ENCODE results near the gene IQSEC1. TPM values are rescaled to one million over a fixed set of nuclear protein-coding genes. Genes with fewer than 3 reads are reported as not detected.

IQSEC1 gene
- total and polyA plus RNA-seq, 2 experiments from 2014 or later: 21.2 to 24.7 TPM

DNA sequence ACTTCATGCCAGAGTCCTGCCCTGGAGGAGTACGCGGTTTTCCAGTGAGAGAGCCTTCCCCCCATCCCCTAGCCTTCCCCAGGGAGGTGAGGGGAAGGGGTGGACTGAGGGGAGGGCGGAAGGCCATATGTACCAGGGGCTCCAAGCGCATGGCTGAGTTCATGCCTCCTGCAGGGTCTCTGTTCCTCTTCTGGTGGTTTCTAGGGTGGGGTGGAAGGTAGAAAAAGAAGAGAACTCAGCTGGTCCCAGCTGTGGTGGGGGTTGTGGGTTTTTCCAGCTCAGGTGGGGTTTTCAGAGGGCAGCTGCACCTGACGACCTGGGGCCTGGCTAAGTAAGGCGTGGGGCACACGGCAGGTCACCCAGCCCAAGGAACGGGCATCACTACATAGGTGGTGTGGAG, 10.7 kb upstream of the IQSEC1 start:
- no peaks in the 10 kb centered on the region for H3K27me3 ChIP-seq
- H3K4me2 ChIP-seq: no peak overlapping the region
- DNase-seq (ENCODE audit: low spot score): no peak
- no peaks in the 10 kb centered on the region for H4K20me1 ChIP-seq (ENCODE audit: insufficient read depth, poor library complexity, severe bottlenecking)
- H3K9me3 ChIP-seq (ENCODE audit: low read depth): no peaks in the 10 kb centered on the region
- no peak overlapping the region for H2AFZ ChIP-seq
- no peaks in the 10 kb centered on the region for H3K79me2 ChIP-seq
- H3K4me1 ChIP-seq (ENCODE audit: insufficient read depth): no peaks in the 10 kb centered on the region
- H3K9me2 ChIP-seq (replicated peaks; ENCODE audit: insufficient read depth): no peaks in the 10 kb centered on the region
- 91% methylated on average over 8 of the region's 8 CpGs for whole genome bisulfite sequencing (ENCODE audit: low lambda C conversion rate, missing lambda C conversion rate)
- TF ChIP-seq CTCF (IDR thresholded peaks at IDR 0.05; ENCODE audit: poor library complexity) (no peak), EZH2phosphoT487 (IDR thresholded peaks at IDR 0.05; ENCODE audit: low read depth, severe bottlenecking, unreplicated experiment) (no peak), EZH2 (IDR thresholded peaks at IDR 0.05; ENCODE audit: borderline replicate concordance) (no peak)
- no peak overlapping the region for H3K27ac ChIP-seq
- no peak overlapping the region for H3K4me3 ChIP-seq
- no peaks in the 10 kb centered on the region for H3K36me3 ChIP-seq (replicated peaks; ENCODE audit: insufficient read depth, low read depth)

DNA sequence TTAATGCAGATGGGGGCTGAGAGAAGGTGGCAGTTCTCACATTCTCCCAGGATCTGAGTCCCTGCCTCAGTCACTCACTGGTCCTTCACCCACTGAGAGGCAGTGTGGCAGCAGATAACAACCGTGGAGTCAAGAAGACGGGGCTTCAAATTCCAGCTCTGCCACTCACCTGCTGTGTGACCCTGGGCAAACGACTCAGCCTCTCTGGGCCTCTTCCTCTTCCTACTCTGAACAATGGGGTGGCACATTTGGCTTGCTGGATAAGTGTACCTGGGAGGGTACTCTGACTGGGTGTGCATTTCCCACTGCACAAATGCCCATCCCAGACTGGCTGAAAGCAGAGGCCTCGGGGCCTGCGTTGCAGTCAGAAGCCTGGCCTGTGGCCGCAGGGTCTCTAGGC, 10.0 kb upstream of the IQSEC1 start:
- no peaks in the 10 kb centered on the region for H3K79me2 ChIP-seq
- no peak overlapping the region for H3K4me3 ChIP-seq
- no peak overlapping the region for H3K27ac ChIP-seq
- no peaks in the 10 kb centered on the region for H3K36me3 ChIP-seq (replicated peaks; ENCODE audit: insufficient read depth, low read depth)
- no peaks in the 10 kb centered on the region for H3K4me1 ChIP-seq (ENCODE audit: insufficient read depth)
- H3K4me2 ChIP-seq: no peak overlapping the region
- no peaks in the 10 kb centered on the region for H3K9me3 ChIP-seq (ENCODE audit: low read depth)
- TF ChIP-seq EZH2 (IDR thresholded peaks at IDR 0.05; ENCODE audit: borderline replicate concordance): no peak
- H4K20me1 ChIP-seq (ENCODE audit: insufficient read depth, poor library complexity, severe bottlenecking): no peaks in the 10 kb centered on the region
- no peak for DNase-seq (ENCODE audit: low spot score)
- no peaks in the 10 kb centered on the region for H3K9me2 ChIP-seq (replicated peaks; ENCODE audit: insufficient read depth)
- H2AFZ ChIP-seq: no peak overlapping the region
- 89% methylated on average over 6 of the region's 6 CpGs for WGBS (ENCODE audit: low lambda C conversion rate, missing lambda C conversion rate)
- H3K27me3 ChIP-seq: no peaks in the 10 kb centered on the region

DNA sequence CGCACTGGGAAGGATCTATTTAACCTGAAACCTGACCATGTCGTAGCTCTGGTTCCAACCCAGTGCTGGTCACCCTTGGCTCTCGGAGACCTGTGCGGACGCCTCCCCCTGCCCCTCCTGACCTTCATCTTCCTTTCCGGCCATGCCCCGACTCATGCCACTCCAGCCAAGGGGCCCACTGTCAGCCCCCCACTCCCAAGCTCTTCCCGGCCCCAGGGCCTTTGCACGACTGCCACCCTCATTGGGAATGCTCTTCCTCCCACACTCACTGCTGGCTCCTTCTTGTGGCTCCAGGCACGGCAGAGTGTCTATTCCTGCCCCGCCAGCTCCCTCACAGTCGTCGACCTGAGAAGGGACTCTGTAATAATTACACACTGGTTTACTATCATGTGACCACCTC, 9.4 kb upstream of the IQSEC1 start:
- no peaks in the 10 kb centered on the region for H3K9me2 ChIP-seq (replicated peaks; ENCODE audit: insufficient read depth)
- no peaks in the 10 kb centered on the region for H3K79me2 ChIP-seq
- H2AFZ ChIP-seq: no peak overlapping the region
- H3K9me3 ChIP-seq (ENCODE audit: low read depth): no peaks in the 10 kb centered on the region
- no peak overlapping the region for H3K27ac ChIP-seq
- no peak overlapping the region for H3K4me3 ChIP-seq
- H3K27me3 ChIP-seq: no peaks in the 10 kb centered on the region
- TF ChIP-seq EZH2 (IDR thresholded peaks at IDR 0.05; ENCODE audit: borderline replicate concordance) (no peak), EZH2phosphoT487 (IDR thresholded peaks at IDR 0.05; ENCODE audit: low read depth, severe bottlenecking, unreplicated experiment) (no peak), CTCF (IDR thresholded peaks at IDR 0.05; ENCODE audit: poor library complexity) (no peak)
- WGBS (ENCODE audit: low lambda C conversion rate, missing lambda C conversion rate): 84% methylated on average over 13 of the region's 13 CpGs
- no peaks in the 10 kb centered on the region for H3K36me3 ChIP-seq (replicated peaks; ENCODE audit: insufficient read depth, low read depth)
- no peak for DNase-seq (ENCODE audit: low spot score)
- H3K4me1 ChIP-seq (ENCODE audit: insufficient read depth): no peaks in the 10 kb centered on the region
- H4K20me1 ChIP-seq (ENCODE audit: insufficient read depth, poor library complexity, severe bottlenecking): no peaks in the 10 kb centered on the region
- no peak overlapping the region for H3K4me2 ChIP-seq

- no peak for TF ChIP-seq EZH2 (IDR thresholded peaks at IDR 0.05; ENCODE audit: borderline replicate concordance)
- DNase-seq (ENCODE audit: low spot score): no peak
- no peak overlapping the region for H3K4me2 ChIP-seq
- no peaks in the 10 kb centered on the region for H4K20me1 ChIP-seq (ENCODE audit: insufficient read depth, poor library complexity, severe bottlenecking)
- H3K36me3 ChIP-seq (replicated peaks; ENCODE audit: insufficient read depth, low read depth): no peaks in the 10 kb centered on the region
- H3K9me2 ChIP-seq (replicated peaks; ENCODE audit: insufficient read depth): no peaks in the 10 kb centered on the region
- no peak overlapping the region for H3K4me3 ChIP-seq
- H3K79me2 ChIP-seq: no peaks in the 10 kb centered on the region
- no peaks in the 10 kb centered on the region for H3K4me1 ChIP-seq (ENCODE audit: insufficient read depth)
- no peaks in the 10 kb centered on the region for H3K9me3 ChIP-seq (ENCODE audit: low read depth)
- H3K27ac ChIP-seq: no peak overlapping the region
- H3K27me3 ChIP-seq: peaks cover 2% of the 10 kb centered on the region
- 88% methylated on average over 23 of the region's 23 CpGs for WGBS (ENCODE audit: low lambda C conversion rate, missing lambda C conversion rate)
- no peak overlapping the region for H2AFZ ChIP-seq
Measured at GRCh38 chr3:13081603-13082360, 8.6 kb upstream of the IQSEC1 start.

All from hepatocyte (in vitro differentiated cells).